GM12878 (cell line): ENCODE data around the gene PSMD14. TPM values are rescaled to one million over a fixed set of nuclear protein-coding genes. Genes with fewer than 3 reads are reported as not detected.

Experiments used
- ATAC-seq: fragments of 200-7000 bp; cut with Tn5 transposase; 3 replicates; pipeline ENCODE4 v1.9.1; 2020; ENCODE audit warnings: mild to moderate bottlenecking, moderate library complexity
- BruUV-seq: library from RNA; stranded (reverse); fragments of 400-500 nt; replicated peaks from 2 replicates; lab custom pipeline; 2021; lab: Mats Ljungman, UMichigan
- CTCF ChIA-PET: fragments of 300-600 bp; sonication (Branson Sonifier 250); formaldehyde crosslinking; extraction: SDS; loops from one replicate; lab custom pipeline; 2021; ENCODE audit warnings: inconsistent platforms; lab: Yijun Ruan, JAX
- POLR2A ChIA-PET: fragments of 350-600 bp; formaldehyde crosslinking; extraction: SDS; loops from one replicate; lab custom pipeline; 2021; ENCODE audit warnings: inconsistent platforms; lab: Charles Lee
- RAD21 ChIA-PET: fragments of 300-600 bp; sonication (Branson Sonifier 250); formaldehyde crosslinking; loops from one replicate; lab custom pipeline; 2023; ENCODE audit warnings: antibody characterized with exemption; ENCODE audit not compliant: unreplicated experiment; lab: Charles Lee
- SMC1A ChIA-PET: fragments of 300-600 bp; sonication (Branson Sonifier 250); formaldehyde crosslinking; loops from one replicate; lab custom pipeline; 2023; ENCODE audit not compliant: unreplicated experiment, uncharacterized antibody; lab: Charles Lee
- DNase-seq: peaks from one replicate; pipeline ENCODE4 v3.0.0-alpha.2; 2011; ENCODE audit warnings: low read depth, low spot score
- FAIRE-seq: peaks from 3 replicates; lab custom pipeline; 2011; peaks lifted over from hg19 to GRCh38; lab: Jason Lieb, UNC
- H2AFZ ChIP-seq: 2 replicates; pipeline ENCODE4 v1.6.0; 2011; ENCODE audit warnings: low read depth, low read length, control low read depth; ENCODE audit not compliant: control insufficient read depth
- H3K27ac ChIP-seq: 2 replicates; pipeline ENCODE4 v1.5.1; 2011; ENCODE audit warnings: control low read depth; ENCODE audit not compliant: control insufficient read depth, insufficient read depth
- H3K27me3 ChIP-seq, 2 experiments: replicated peaks in 1 of 2; 2 replicates each; pipeline versions ENCODE4 v1.6.0 to v1.6.1; 2011; ENCODE audit warnings: low read length in 1 of 2; ENCODE audit not compliant: control insufficient read depth in 2 of 2, insufficient read depth in 2 of 2
- H3K36me3 ChIP-seq, 2 experiments: 2 replicates each; pipeline ENCODE4 v1.5.1; 2011; ENCODE audit warnings: low read length in 1 of 2; ENCODE audit not compliant: control insufficient read depth in 2 of 2, insufficient read depth in 2 of 2
- H3K4me1 ChIP-seq: 2 replicates; pipeline ENCODE4 v1.6.1; 2011; ENCODE audit warnings: mild to moderate bottlenecking, low read length, moderate library complexity, mixed read lengths; ENCODE audit not compliant: control insufficient read depth, insufficient read depth
- H3K4me2 ChIP-seq: 2 replicates; pipeline ENCODE4 v1.6.0; 2011; ENCODE audit warnings: control low read depth; ENCODE audit not compliant: control insufficient read depth, insufficient read depth
- H3K4me3 ChIP-seq: fragments of 200-600 bp; sonication (generic); 2 replicates; pipeline ENCODE4 v1.5.1; 2016
- H3K79me2 ChIP-seq: 2 replicates; pipeline ENCODE4 v1.6.0; 2011; ENCODE audit warnings: low read length; ENCODE audit not compliant: control insufficient read depth, insufficient read depth
- H3K9ac ChIP-seq: 2 replicates; pipeline ENCODE4 v1.8.0; 2011; ENCODE audit warnings: low read length, control low read depth, mixed read lengths; ENCODE audit not compliant: control insufficient read depth, insufficient read depth
- H3K9me3 ChIP-seq: replicated peaks from 3 replicates; pipeline ENCODE4 v1.5.1; 2011; ENCODE audit warnings: mild to moderate bottlenecking, low read length; ENCODE audit not compliant: control insufficient read depth, insufficient read depth
- H4K20me1 ChIP-seq: 2 replicates; pipeline ENCODE4 v1.6.0; 2011; ENCODE audit not compliant: control insufficient read depth, insufficient read depth
- BCL3 ChIP-seq: IDR thresholded peaks from 2 replicates; pipeline ENCODE4 v1.6.1; 2011; ENCODE audit warnings: borderline replicate concordance, low read depth, mild to moderate bottlenecking, moderate library complexity, low read length; ENCODE audit not compliant: insufficient read depth, poor library complexity, severe bottlenecking
- BHLHE40 ChIP-seq, 2 experiments: fragments of 450-650 bp in 1 of 2; IDR thresholded peaks; 2 replicates each; pipeline ENCODE4 v1.6.1; 2011 to 2017; ENCODE audit warnings: low read depth in 2 of 2, borderline replicate concordance in 1 of 2, improper control_type of control experiment in 1 of 2, low read length in 1 of 2, mild to moderate bottlenecking in 1 of 2
- CREM ChIP-seq: IDR thresholded peaks from 2 replicates; pipeline ENCODE4 v1.6.1; 2014; ENCODE audit warnings: antibody characterized with exemption, low read depth
- JUNB ChIP-seq: IDR thresholded peaks from 2 replicates; pipeline ENCODE4 v1.6.1; 2016; ENCODE audit warnings: antibody characterized with exemption, mild to moderate bottlenecking
- NKRF ChIP-seq: fragments of 450-650 bp; conservative IDR thresholded peaks from 2 replicates; pipeline ENCODE4 v1.6.1; 2017; ENCODE audit warnings: mild to moderate bottlenecking, moderate library complexity
- POLR2A ChIP-seq: IDR thresholded peaks from 2 replicates; pipeline ENCODE4 v1.6.1; 2011; ENCODE audit warnings: low read depth, mild to moderate bottlenecking, low read length
- WRNIP1 ChIP-seq: IDR thresholded peaks from 2 replicates; pipeline ENCODE4 v1.6.1; 2011; ENCODE audit warnings: low read depth, low read length, improper control_type of control experiment, borderline replicate concordance
- WGBS: methylation state at CpG from one replicate; pipeline ENCODE4 v1.1.6; 2016; ENCODE audit warnings: low lambda C conversion rate; ENCODE audit not compliant: insufficient replicate concordance, insufficient coverage; ENCODE audit errors: missing lambda C conversion rate; 5-methylcytosine and 5-hydroxymethylcytosine counted together
- in situ Hi-C: fragments of 300-500 bp; cut with MboI; formaldehyde crosslinking; loops from 9 replicates; pipeline ENCODE4 v1.14.3; 2018; ENCODE audit warnings: mixed read lengths
- intact Hi-C: fragments of 100-400 bp; cut with micrococcal nuclease; formaldehyde crosslinking; loops from one replicate; pipeline ENCODE4 v1.14.2; 2022; ENCODE audit not compliant: unreplicated experiment
- polyA plus RNA-seq, 11 experiments: library from polyadenylated mRNA; depleted of rRNA in 4 of 11; unstranded in 6 of 11; stranded (reverse) in 5 of 11; fragments of >200 nt; fragmentation: Nextera tagmentation in 4 of 11; fragmentation: Illumina TruSeq in 1 of 11; extraction: Ambion mirVana in 4 of 11; extraction: Trizol in 1 of 11; gene quantifications; 1 replicate in 1 of 11; 2 replicates in 10 of 11; pipeline versions ENCODE4 v1.2.1 to v1.2.3, GENCODE V29; 2011 to 2016; ENCODE audit warnings: inconsistent platforms in 2 of 11, missing spikeins in 2 of 11, low read depth in 1 of 11
- total RNA-seq, 4 experiments: library from RNA; depleted of rRNA in 3 of 4; stranded (reverse); fragments of >200 nt in 3 of 4; fragmentation: Illumina TruSeq in 1 of 4; extraction: Trizol in 1 of 4; gene quantifications; 2 replicates each; pipeline versions ENCODE4 v1.2.1 to v1.2.3, GENCODE V29; 2013 to 2021
- TF ChIP-seq, protein P1 (sequence below): fragments of 450-650 bp; IDR thresholded peaks from 2 replicates; pipeline ENCODE4 v1.6.1; 2016; ENCODE audit warnings: mild to moderate bottlenecking
- TF ChIP-seq, protein P2 (sequence below): fragments of 450-650 bp; IDR thresholded peaks from 2 replicates; pipeline ENCODE4 v1.6.1; 2017; ENCODE audit warnings: borderline replicate concordance
- TF ChIP-seq, protein P3 (sequence below): IDR thresholded peaks from 2 replicates; pipeline ENCODE4 v1.6.1; 2012; ENCODE audit warnings: low read depth, low read length, improper control_type of control experiment

Gene PSMD14
- total and polyA plus RNA-seq, 10 of the 15 experiments (the other 5 are each of a cell fraction or from before 2014, with no cell fraction given): 70.5 to 253 (median 127) TPM

GRCh38 chr2:161355106-161355505 is 46.9 kb downstream of the PSMD14 start:
- Histone ChIP-seq H3K79me2 (peaks cover 51% of the 10 kb centered on the region), H3K4me3 (no peak overlapping the region), H3K36me3 (peaks cover 0 to 6% of the 10 kb centered on the region in 2 experiments; a peak in 3 of 4 replicates), H3K4me1 (peaks cover 6% of the 10 kb centered on the region; the same call in 1 of the 2 replicates), H4K20me1 (no peaks in the 10 kb centered on the region), H3K4me2 (no peak overlapping the region), H3K9me3 (no peaks in the 10 kb centered on the region; the same call in none of the 3 replicates), H3K9ac (no peak overlapping the region), H2AFZ (no peak overlapping the region), H3K27me3 (no peaks in the 10 kb centered on the region), H3K27ac (no peak overlapping the region)
- CTCF ChIA-PET: interaction anchor here (1.4 kb wide), 1 partner anchor 42 kb away, joined by 4 read pairs; no protein-coding TSS in a partner anchor
- RAD21 ChIA-PET: no interaction called here
- DNase-seq (no peak), ATAC-seq (no peak), FAIRE-seq (no peak)
- TF ChIP-seq POLR2A (no peak), JUNB (peak; percentile 56), BHLHE40 (IDR thresholded peaks at IDR 0.05; ENCODE audit: borderline replicate concordance in 1 of 2, low read depth in 2 of 2, low read length in 1 of 2) (no peak)
- TF ChIP-seq, protein P1, sequence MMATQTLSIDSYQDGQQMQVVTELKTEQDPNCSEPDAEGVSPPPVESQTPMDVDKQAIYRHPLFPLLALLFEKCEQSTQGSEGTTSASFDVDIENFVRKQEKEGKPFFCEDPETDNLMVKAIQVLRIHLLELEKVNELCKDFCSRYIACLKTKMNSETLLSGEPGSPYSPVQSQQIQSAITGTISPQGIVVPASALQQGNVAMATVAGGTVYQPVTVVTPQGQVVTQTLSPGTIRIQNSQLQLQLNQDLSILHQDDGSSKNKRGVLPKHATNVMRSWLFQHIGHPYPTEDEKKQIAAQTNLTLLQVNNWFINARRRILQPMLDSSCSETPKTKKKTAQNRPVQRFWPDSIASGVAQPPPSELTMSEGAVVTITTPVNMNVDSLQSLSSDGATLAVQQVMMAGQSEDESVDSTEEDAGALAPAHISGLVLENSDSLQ: no peak
- SMC1A ChIA-PET: interaction anchor here (0.9 kb wide), 1 partner anchor 15 kb away, joined by 3 read pairs; no protein-coding TSS in a partner anchor
- in situ Hi-C loops: no loop called here
- intact Hi-C loops: no loop called here
- WGBS: 100% methylated on average over 1 of the region's 1 CpG
- no TSS peak for BruUV-seq
- POLR2A ChIA-PET: no interaction called here

DNA sequence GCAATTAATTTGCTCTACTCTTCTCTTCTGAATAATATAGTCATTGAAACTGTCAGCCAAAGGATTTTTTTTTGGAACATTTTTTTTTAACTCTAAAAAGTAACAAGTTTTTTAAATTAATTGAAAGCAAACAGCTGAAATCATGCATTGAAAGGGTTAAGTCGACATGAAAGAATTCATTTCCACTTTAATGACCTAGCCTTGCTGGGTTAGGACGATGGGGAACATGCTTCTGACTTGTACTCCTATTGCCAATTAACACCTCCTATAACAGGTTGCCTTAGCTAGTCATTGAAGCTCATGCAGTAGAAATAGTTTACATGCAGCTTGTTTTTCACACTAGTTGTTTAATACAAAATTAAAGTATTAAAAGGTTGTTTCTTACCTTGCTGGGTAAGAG is 47.8 kb downstream of the PSMD14 start:
- WGBS: 56% methylated on average over 2 of the region's 2 CpGs
- Histone ChIP-seq H3K4me2 (no peak overlapping the region), H2AFZ (no peak overlapping the region), H3K27ac (no peak overlapping the region), H3K4me3 (no peak overlapping the region), H3K9ac (no peak overlapping the region), H3K9me3 (peaks cover 2% of the 10 kb centered on the region), H4K20me1 (no peaks in the 10 kb centered on the region), H3K27me3 (no peaks in the 10 kb centered on the region), H3K79me2 (peaks cover 44% of the 10 kb centered on the region), H3K36me3 (peaks cover 0 to 6% of the 10 kb centered on the region in 2 experiments; a peak in 3 of 4 replicates), H3K4me1 (peaks cover 6% of the 10 kb centered on the region; the same call in 1 of the 2 replicates)
- no peak for ATAC-seq
- DNase-seq: no peak
- ChIA-PET SMC1A (interaction anchor here (0.6 to 1.0 kb wide), 6 partner anchors 14 to 941 kb away, joined by 3 read pairs; no protein-coding TSS in a partner anchor), POLR2A (no interaction called here), CTCF (interaction anchor here (1.4 kb wide), 1 partner anchor 43 kb away, joined by 4 read pairs; no protein-coding TSS in a partner anchor), RAD21 (interaction anchor here (0.6 to 0.8 kb wide), 2 partner anchors 48 to 166 kb away, joined by 3 to 5 read pairs; partner anchors contain the start of gene PSMD14)
- intact Hi-C loops (no loop called here), in situ Hi-C loops (no loop called here)
- BruUV-seq: no TSS peak
- FAIRE-seq: no peak
- TF ChIP-seq, protein P2, sequence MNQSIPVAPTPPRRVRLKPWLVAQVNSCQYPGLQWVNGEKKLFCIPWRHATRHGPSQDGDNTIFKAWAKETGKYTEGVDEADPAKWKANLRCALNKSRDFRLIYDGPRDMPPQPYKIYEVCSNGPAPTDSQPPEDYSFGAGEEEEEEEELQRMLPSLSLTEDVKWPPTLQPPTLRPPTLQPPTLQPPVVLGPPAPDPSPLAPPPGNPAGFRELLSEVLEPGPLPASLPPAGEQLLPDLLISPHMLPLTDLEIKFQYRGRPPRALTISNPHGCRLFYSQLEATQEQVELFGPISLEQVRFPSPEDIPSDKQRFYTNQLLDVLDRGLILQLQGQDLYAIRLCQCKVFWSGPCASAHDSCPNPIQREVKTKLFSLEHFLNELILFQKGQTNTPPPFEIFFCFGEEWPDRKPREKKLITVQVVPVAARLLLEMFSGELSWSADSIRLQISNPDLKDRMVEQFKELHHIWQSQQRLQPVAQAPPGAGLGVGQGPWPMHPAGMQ: no peak
- TF ChIP-seq, protein P3, sequence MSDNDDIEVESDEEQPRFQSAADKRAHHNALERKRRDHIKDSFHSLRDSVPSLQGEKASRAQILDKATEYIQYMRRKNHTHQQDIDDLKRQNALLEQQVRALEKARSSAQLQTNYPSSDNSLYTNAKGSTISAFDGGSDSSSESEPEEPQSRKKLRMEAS: no peak
- TF ChIP-seq BCL3: no peak
- TF ChIP-seq CREM: no peak
- no peak for TF ChIP-seq NKRF
- TF ChIP-seq WRNIP1: no peak
